GM12878 (cell line): ENCODE results near the gene SFT2D3. TPM values are rescaled to one million over a fixed set of nuclear protein-coding genes. Genes with fewer than 3 reads are reported as not detected.

ENCODE experiments used
- ATAC-seq: fragments of 200-7000 bp; cut with Tn5 transposase; 3 replicates; pipeline ENCODE4 v1.9.1; 2020; ENCODE audit warnings: mild to moderate bottlenecking, moderate library complexity
- BruUV-seq: library from RNA; stranded (reverse); fragments of 400-500 nt; replicated peaks from 2 replicates; lab custom pipeline; 2021; lab: Mats Ljungman, UMichigan
- CTCF ChIA-PET: fragments of 300-600 bp; sonication (Branson Sonifier 250); formaldehyde crosslinking; extraction: SDS; loops from one replicate; lab custom pipeline; 2021; ENCODE audit warnings: inconsistent platforms; lab: Yijun Ruan, JAX
- POLR2A ChIA-PET: fragments of 350-600 bp; formaldehyde crosslinking; extraction: SDS; loops from one replicate; lab custom pipeline; 2021; ENCODE audit warnings: inconsistent platforms; lab: Charles Lee
- RAD21 ChIA-PET: fragments of 300-600 bp; sonication (Branson Sonifier 250); formaldehyde crosslinking; loops from one replicate; lab custom pipeline; 2023; ENCODE audit warnings: antibody characterized with exemption; ENCODE audit not compliant: unreplicated experiment; lab: Charles Lee
- SMC1A ChIA-PET: fragments of 300-600 bp; sonication (Branson Sonifier 250); formaldehyde crosslinking; loops from one replicate; lab custom pipeline; 2023; ENCODE audit not compliant: unreplicated experiment, uncharacterized antibody; lab: Charles Lee
- DNase-seq: peaks from one replicate; pipeline ENCODE4 v3.0.0-alpha.2; 2011; ENCODE audit warnings: low read depth, low spot score
- FAIRE-seq: peaks from 3 replicates; lab custom pipeline; 2011; peaks lifted over from hg19 to GRCh38; lab: Jason Lieb, UNC
- H2AFZ ChIP-seq: 2 replicates; pipeline ENCODE4 v1.6.0; 2011; ENCODE audit warnings: low read depth, low read length, control low read depth; ENCODE audit not compliant: control insufficient read depth
- H3K27ac ChIP-seq: 2 replicates; pipeline ENCODE4 v1.5.1; 2011; ENCODE audit warnings: control low read depth; ENCODE audit not compliant: control insufficient read depth, insufficient read depth
- H3K27me3 ChIP-seq, 2 experiments: replicated peaks in 1 of 2; 2 replicates each; pipeline versions ENCODE4 v1.6.0 to v1.6.1; 2011; ENCODE audit warnings: low read length in 1 of 2; ENCODE audit not compliant: control insufficient read depth in 2 of 2, insufficient read depth in 2 of 2
- H3K36me3 ChIP-seq, 2 experiments: 2 replicates each; pipeline ENCODE4 v1.5.1; 2011; ENCODE audit warnings: low read length in 1 of 2; ENCODE audit not compliant: control insufficient read depth in 2 of 2, insufficient read depth in 2 of 2
- H3K4me1 ChIP-seq: 2 replicates; pipeline ENCODE4 v1.6.1; 2011; ENCODE audit warnings: mild to moderate bottlenecking, low read length, moderate library complexity, mixed read lengths; ENCODE audit not compliant: control insufficient read depth, insufficient read depth
- H3K4me2 ChIP-seq: 2 replicates; pipeline ENCODE4 v1.6.0; 2011; ENCODE audit warnings: control low read depth; ENCODE audit not compliant: control insufficient read depth, insufficient read depth
- H3K4me3 ChIP-seq: fragments of 200-600 bp; sonication (generic); 2 replicates; pipeline ENCODE4 v1.5.1; 2016
- H3K79me2 ChIP-seq: 2 replicates; pipeline ENCODE4 v1.6.0; 2011; ENCODE audit warnings: low read length; ENCODE audit not compliant: control insufficient read depth, insufficient read depth
- H3K9ac ChIP-seq: 2 replicates; pipeline ENCODE4 v1.8.0; 2011; ENCODE audit warnings: low read length, control low read depth, mixed read lengths; ENCODE audit not compliant: control insufficient read depth, insufficient read depth
- H3K9me3 ChIP-seq: replicated peaks from 3 replicates; pipeline ENCODE4 v1.5.1; 2011; ENCODE audit warnings: mild to moderate bottlenecking, low read length; ENCODE audit not compliant: control insufficient read depth, insufficient read depth
- H4K20me1 ChIP-seq: 2 replicates; pipeline ENCODE4 v1.6.0; 2011; ENCODE audit not compliant: control insufficient read depth, insufficient read depth
- BHLHE40 ChIP-seq, 2 experiments: fragments of 450-650 bp in 1 of 2; IDR thresholded peaks; 2 replicates each; pipeline ENCODE4 v1.6.1; 2011 to 2017; ENCODE audit warnings: low read depth in 2 of 2, borderline replicate concordance in 1 of 2, improper control_type of control experiment in 1 of 2, low read length in 1 of 2, mild to moderate bottlenecking in 1 of 2
- BMI1 ChIP-seq: fragments of 450-650 bp; IDR thresholded peaks from 2 replicates; pipeline ENCODE4 v1.6.1; 2016; ENCODE audit warnings: mild to moderate bottlenecking, moderate library complexity, borderline replicate concordance
- CREB1 ChIP-seq: IDR thresholded peaks from 2 replicates; pipeline ENCODE4 v1.6.1; 2012; ENCODE audit warnings: low read depth, mild to moderate bottlenecking, inconsistent platforms
- EP300 ChIP-seq, 2 experiments: fragments of 150-350 bp in 1 of 2; IDR thresholded peaks; 2 replicates each; pipeline ENCODE4 v1.6.1; 2011 to 2012; ENCODE audit warnings: low read depth in 2 of 2, low read length in 2 of 2, borderline replicate concordance in 1 of 2, improper control_type of control experiment in 1 of 2, inconsistent platforms in 1 of 2; ENCODE audit not compliant: control insufficient read depth in 1 of 2
- HDAC6 ChIP-seq: fragments of 200-600 bp; sonication (generic); IDR thresholded peaks from one replicate; pipeline ENCODE4 v1.8.0; 2017; ENCODE audit warnings: antibody characterized with exemption; ENCODE audit not compliant: unreplicated experiment
- JUND ChIP-seq: IDR thresholded peaks from 2 replicates; pipeline ENCODE4 v1.6.1; 2012; ENCODE audit warnings: low read depth, mild to moderate bottlenecking, low read length, improper control_type of control experiment, moderate library complexity
- KLF5 ChIP-seq: fragments of 450-650 bp; IDR thresholded peaks from 2 replicates; pipeline ENCODE4 v1.6.1; 2014; ENCODE audit warnings: mild to moderate bottlenecking; ENCODE audit not compliant: partially characterized antibody
- MYC ChIP-seq: IDR thresholded peaks from 2 replicates; pipeline ENCODE4 v1.6.1; 2011; ENCODE audit warnings: mild to moderate bottlenecking, low read length, moderate library complexity, inconsistent platforms; ENCODE audit not compliant: insufficient read depth, insufficient replicate concordance, insufficient read length, severe bottlenecking
- NFYB ChIP-seq: IDR thresholded peaks from 2 replicates; pipeline ENCODE4 v1.6.1; 2011; ENCODE audit warnings: low read depth, mild to moderate bottlenecking, low read length, improper control_type of control experiment, moderate library complexity; ENCODE audit not compliant: insufficient read depth
- TCF3 ChIP-seq: IDR thresholded peaks from 2 replicates; pipeline ENCODE4 v1.6.1; 2012; ENCODE audit warnings: low read depth, mild to moderate bottlenecking, low read length, borderline replicate concordance; ENCODE audit not compliant: insufficient read depth
- ZNF24 ChIP-seq: fragments of 450-650 bp; IDR thresholded peaks from 2 replicates; pipeline ENCODE4 v1.6.1; 2017; ENCODE audit warnings: antibody characterized with exemption, mild to moderate bottlenecking
- ZNF384 ChIP-seq: IDR thresholded peaks from 2 replicates; pipeline ENCODE4 v1.6.1; 2012; ENCODE audit warnings: low read depth, mild to moderate bottlenecking, low read length, improper control_type of control experiment, borderline replicate concordance
- WGBS: methylation state at CpG from one replicate; pipeline ENCODE4 v1.1.6; 2016; ENCODE audit warnings: low lambda C conversion rate; ENCODE audit not compliant: insufficient replicate concordance, insufficient coverage; ENCODE audit errors: missing lambda C conversion rate; 5-methylcytosine and 5-hydroxymethylcytosine counted together
- in situ Hi-C: fragments of 300-500 bp; cut with MboI; formaldehyde crosslinking; loops from 9 replicates; pipeline ENCODE4 v1.14.3; 2018; ENCODE audit warnings: mixed read lengths
- intact Hi-C: fragments of 100-400 bp; cut with micrococcal nuclease; formaldehyde crosslinking; loops from one replicate; pipeline ENCODE4 v1.14.2; 2022; ENCODE audit not compliant: unreplicated experiment
- polyA plus RNA-seq, 11 experiments: library from polyadenylated mRNA; depleted of rRNA in 4 of 11; unstranded in 6 of 11; stranded (reverse) in 5 of 11; fragments of >200 nt; fragmentation: Nextera tagmentation in 4 of 11; fragmentation: Illumina TruSeq in 1 of 11; extraction: Ambion mirVana in 4 of 11; extraction: Trizol in 1 of 11; gene quantifications; 1 replicate in 1 of 11; 2 replicates in 10 of 11; pipeline versions ENCODE4 v1.2.1 to v1.2.3, GENCODE V29; 2011 to 2016; ENCODE audit warnings: inconsistent platforms in 2 of 11, missing spikeins in 2 of 11, low read depth in 1 of 11
- total RNA-seq, 4 experiments: library from RNA; depleted of rRNA in 3 of 4; stranded (reverse); fragments of >200 nt in 3 of 4; fragmentation: Illumina TruSeq in 1 of 4; extraction: Trizol in 1 of 4; gene quantifications; 2 replicates each; pipeline versions ENCODE4 v1.2.1 to v1.2.3, GENCODE V29; 2013 to 2021
- TF ChIP-seq, protein P1 (sequence below): fragments of 150-350 bp; IDR thresholded peaks from 2 replicates; pipeline ENCODE4 v1.6.1; 2014; ENCODE audit warnings: mild to moderate bottlenecking, low read depth, low read length
- TF ChIP-seq, protein P2 (sequence below): fragments of 450-650 bp; IDR thresholded peaks from 2 replicates; pipeline ENCODE4 v1.6.1; 2017; ENCODE audit warnings: mild to moderate bottlenecking, moderate library complexity

Gene SFT2D3
- total and polyA plus RNA-seq, 10 of the 15 experiments (the other 5 are each of a cell fraction or from before 2014, with no cell fraction given) = 4.2 to 8.4 (median 6.6) TPM; not detected in 4

GRCh38 chr2:127726158-127726880 lies 25.0 kb downstream of the SFT2D3 start:
- DNase-seq (no peak), FAIRE-seq (no peak), ATAC-seq (no peak)
- TF ChIP-seq, protein P1, sequence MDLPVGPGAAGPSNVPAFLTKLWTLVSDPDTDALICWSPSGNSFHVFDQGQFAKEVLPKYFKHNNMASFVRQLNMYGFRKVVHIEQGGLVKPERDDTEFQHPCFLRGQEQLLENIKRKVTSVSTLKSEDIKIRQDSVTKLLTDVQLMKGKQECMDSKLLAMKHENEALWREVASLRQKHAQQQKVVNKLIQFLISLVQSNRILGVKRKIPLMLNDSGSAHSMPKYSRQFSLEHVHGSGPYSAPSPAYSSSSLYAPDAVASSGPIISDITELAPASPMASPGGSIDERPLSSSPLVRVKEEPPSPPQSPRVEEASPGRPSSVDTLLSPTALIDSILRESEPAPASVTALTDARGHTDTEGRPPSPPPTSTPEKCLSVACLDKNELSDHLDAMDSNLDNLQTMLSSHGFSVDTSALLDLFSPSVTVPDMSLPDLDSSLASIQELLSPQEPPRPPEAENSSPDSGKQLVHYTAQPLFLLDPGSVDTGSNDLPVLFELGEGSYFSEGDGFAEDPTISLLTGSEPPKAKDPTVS = no peak
- TF ChIP-seq NFYB (no peak), KLF5 (no peak), ZNF384 (no peak), ZNF24 (no peak), EP300 (IDR thresholded peaks at IDR 0.05; ENCODE audit: borderline replicate concordance in 1 of 2, control insufficient read depth in 1 of 2, low read depth in 2 of 2, low read length in 2 of 2) (no peak), CREB1 (no peak), JUND (no peak), HDAC6 (no peak), BHLHE40 (IDR thresholded peaks at IDR 0.05; ENCODE audit: borderline replicate concordance in 1 of 2, low read depth in 2 of 2, low read length in 1 of 2) (no peak), MYC (no peak), BMI1 (no peak), TCF3 (no peak)
- TF ChIP-seq, protein P2, sequence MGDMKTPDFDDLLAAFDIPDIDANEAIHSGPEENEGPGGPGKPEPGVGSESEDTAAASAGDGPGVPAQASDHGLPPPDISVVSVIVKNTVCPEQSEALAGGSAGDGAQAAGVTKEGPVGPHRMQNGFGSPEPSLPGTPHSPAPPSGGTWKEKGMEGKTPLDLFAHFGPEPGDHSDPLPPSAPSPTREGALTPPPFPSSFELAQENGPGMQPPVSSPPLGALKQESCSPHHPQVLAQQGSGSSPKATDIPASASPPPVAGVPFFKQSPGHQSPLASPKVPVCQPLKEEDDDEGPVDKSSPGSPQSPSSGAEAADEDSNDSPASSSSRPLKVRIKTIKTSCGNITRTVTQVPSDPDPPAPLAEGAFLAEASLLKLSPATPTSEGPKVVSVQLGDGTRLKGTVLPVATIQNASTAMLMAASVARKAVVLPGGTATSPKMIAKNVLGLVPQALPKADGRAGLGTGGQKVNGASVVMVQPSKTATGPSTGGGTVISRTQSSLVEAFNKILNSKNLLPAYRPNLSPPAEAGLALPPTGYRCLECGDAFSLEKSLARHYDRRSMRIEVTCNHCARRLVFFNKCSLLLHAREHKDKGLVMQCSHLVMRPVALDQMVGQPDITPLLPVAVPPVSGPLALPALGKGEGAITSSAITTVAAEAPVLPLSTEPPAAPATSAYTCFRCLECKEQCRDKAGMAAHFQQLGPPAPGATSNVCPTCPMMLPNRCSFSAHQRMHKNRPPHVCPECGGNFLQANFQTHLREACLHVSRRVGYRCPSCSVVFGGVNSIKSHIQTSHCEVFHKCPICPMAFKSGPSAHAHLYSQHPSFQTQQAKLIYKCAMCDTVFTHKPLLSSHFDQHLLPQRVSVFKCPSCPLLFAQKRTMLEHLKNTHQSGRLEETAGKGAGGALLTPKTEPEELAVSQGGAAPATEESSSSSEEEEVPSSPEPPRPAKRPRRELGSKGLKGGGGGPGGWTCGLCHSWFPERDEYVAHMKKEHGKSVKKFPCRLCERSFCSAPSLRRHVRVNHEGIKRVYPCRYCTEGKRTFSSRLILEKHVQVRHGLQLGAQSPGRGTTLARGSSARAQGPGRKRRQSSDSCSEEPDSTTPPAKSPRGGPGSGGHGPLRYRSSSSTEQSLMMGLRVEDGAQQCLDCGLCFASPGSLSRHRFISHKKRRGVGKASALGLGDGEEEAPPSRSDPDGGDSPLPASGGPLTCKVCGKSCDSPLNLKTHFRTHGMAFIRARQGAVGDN = no peak
- ChIA-PET CTCF (interaction anchor here (0.6 to 1.6 kb wide), 4 partner anchors 8 to 72 kb away, joined by 3 to 4 read pairs (median 4); no protein-coding TSS in a partner anchor), SMC1A (interaction anchor here (1.1 to 1.3 kb wide), 2 partner anchors 17 to 74 kb away, joined by 3 read pairs; no protein-coding TSS in a partner anchor), POLR2A (interaction anchor here (0.6 kb wide), 1 partner anchor 397 kb away, joined by 3 read pairs; no protein-coding TSS in a partner anchor), RAD21 (no interaction called here)
- H4K20me1 ChIP-seq = no peaks in the 10 kb centered on the region
- no peak overlapping the region for H3K9ac ChIP-seq
- no peak overlapping the region for H3K27ac ChIP-seq
- no peaks in the 10 kb centered on the region for H3K4me1 ChIP-seq
- peaks cover 0 to 10% of the 10 kb centered on the region in 2 experiments for H3K36me3 ChIP-seq
- 83% methylated on average over 6 of the region's 6 CpGs for WGBS
- no TSS peak for BruUV-seq
- H3K4me3 ChIP-seq = no peak overlapping the region
- intact Hi-C loops (no loop called here), in situ Hi-C loops (no loop called here)
- no peaks in the 10 kb centered on the region for H3K9me3 ChIP-seq
- no peak overlapping the region for H2AFZ ChIP-seq
- no peak overlapping the region for H3K4me2 ChIP-seq
- H3K79me2 ChIP-seq = no peaks in the 10 kb centered on the region
- no peaks in the 10 kb centered on the region for H3K27me3 ChIP-seq
